Measurements from ENCODE around the gene RABGAP1L. TPM values are rescaled to one million over a fixed set of nuclear protein-coding genes. Genes with fewer than 3 reads are reported as not detected.

RABGAP1L gene
- total and polyA plus RNA-seq, 2 of the 4 experiments (the other 2 are of a cell fraction), result 7.9 to 26.7 TPM

- Histone ChIP-seq H4K5ac (ENCODE audit: low read depth, low read length) (no peak overlapping the region), H3K27ac (ENCODE audit: insufficient read depth, low read length) (no peak overlapping the region), H3K4me1 (ENCODE audit: control insufficient read depth, insufficient read depth, low read length) (no peaks in the 10 kb centered on the region), H3K9ac (ENCODE audit: low read depth, low read length) (no peak overlapping the region), H3K56ac (ENCODE audit: extremely low read depth, insufficient read depth, low read length) (no peak overlapping the region), H3K9me1 (ENCODE audit: insufficient read depth, low read length) (no peaks in the 10 kb centered on the region), H3K4me2 (ENCODE audit: low read depth, low read length) (no peak overlapping the region), H3K79me1 (ENCODE audit: low read depth in 1 of 2, low read length in 2 of 2) (no peaks in the 10 kb centered on the region), H3K9me3 (ENCODE audit: control insufficient read depth, insufficient read depth, low read length) (no peaks in the 10 kb centered on the region), H2BK5ac (ENCODE audit: low read depth, low read length, poor library complexity, severe bottlenecking) (no peak overlapping the region), H2AK9ac (replicated peaks; ENCODE audit: low read depth, low read length, poor library complexity) (no peak overlapping the region), H2BK20ac (ENCODE audit: low read depth, low read length) (no peak overlapping the region), H3K4me3 (ENCODE audit: insufficient read depth, low read depth, low read length) (no peak overlapping the region), H2BK15ac (ENCODE audit: low read depth, low read length) (no peak overlapping the region), H2BK120ac (ENCODE audit: low read depth, low read length) (no peak overlapping the region), H3K18ac (ENCODE audit: low read depth, low read length) (no peak overlapping the region), H4K91ac (ENCODE audit: insufficient read depth, low read depth, low read length) (no peak overlapping the region), H3K36me3 (ENCODE audit: control insufficient read depth, insufficient read depth, low read length) (no peaks in the 10 kb centered on the region), H4K20me1 (ENCODE audit: insufficient read depth, low read length) (no peaks in the 10 kb centered on the region), H2AFZ (replicated peaks; ENCODE audit: low read length, poor library complexity) (no peak overlapping the region), H4K8ac (ENCODE audit: low read depth in 2 of 2, low read length in 2 of 2) (no peak overlapping the region), H2AK5ac (ENCODE audit: low read depth, low read length) (no peak overlapping the region), H3K27me3 (ENCODE audit: control insufficient read depth, insufficient read depth, low read length) (no peaks in the 10 kb centered on the region), H3K4ac (ENCODE audit: low read depth, low read length) (no peak overlapping the region), H3K14ac (replicated peaks; ENCODE audit: low read depth, low read length) (no peak overlapping the region), H3K23ac (ENCODE audit: low read depth, low read length) (no peak overlapping the region)
- BruUV-seq (replicated peaks), result no TSS peak
- intact Hi-C loops (cut with micrococcal nuclease), result no loop called here
- CTCF ChIA-PET, result interaction anchor here (0.6 kb wide), 1 partner anchor 31 kb away, joined by 3 read pairs; no protein-coding TSS in a partner anchor
- DNase-seq (no peak), ATAC-seq (ENCODE audit: low read depth) (no peak)
- dilution Hi-C loops (cut with HindIII; ENCODE audit: low sequenced_read_pairs, unreplicated experiment), result loop anchor here (25.0 kb wide), 1 partner anchor 462 kb away; no protein-coding TSS in a partner anchor
- TF ChIP-seq CHD1 (IDR thresholded peaks at IDR 0.05; ENCODE audit: low read depth, low read length), result no peak
- peak; percentile 80 for TF ChIP-seq MAFK (IDR thresholded peaks at IDR 0.05; ENCODE audit: low read depth, low read length)
- in situ Hi-C loops (cut with MboI; ENCODE audit: low sequenced_read_pairs), result no loop called here
- POLR2A ChIA-PET (ENCODE audit: unreplicated experiment), result no interaction called here
These were observed 564.5 kb downstream of the RABGAP1L start for GRCh38 chr1:174723816-174724215.
